ENCODE data around the gene CDC42BPB. TPM values are rescaled to one million over a fixed set of nuclear protein-coding genes. Genes with fewer than 3 reads are reported as not detected.

The CDC42BPB gene
- total RNA-seq, 1 donor from 2014 or later = 48.2 TPM

DNA sequence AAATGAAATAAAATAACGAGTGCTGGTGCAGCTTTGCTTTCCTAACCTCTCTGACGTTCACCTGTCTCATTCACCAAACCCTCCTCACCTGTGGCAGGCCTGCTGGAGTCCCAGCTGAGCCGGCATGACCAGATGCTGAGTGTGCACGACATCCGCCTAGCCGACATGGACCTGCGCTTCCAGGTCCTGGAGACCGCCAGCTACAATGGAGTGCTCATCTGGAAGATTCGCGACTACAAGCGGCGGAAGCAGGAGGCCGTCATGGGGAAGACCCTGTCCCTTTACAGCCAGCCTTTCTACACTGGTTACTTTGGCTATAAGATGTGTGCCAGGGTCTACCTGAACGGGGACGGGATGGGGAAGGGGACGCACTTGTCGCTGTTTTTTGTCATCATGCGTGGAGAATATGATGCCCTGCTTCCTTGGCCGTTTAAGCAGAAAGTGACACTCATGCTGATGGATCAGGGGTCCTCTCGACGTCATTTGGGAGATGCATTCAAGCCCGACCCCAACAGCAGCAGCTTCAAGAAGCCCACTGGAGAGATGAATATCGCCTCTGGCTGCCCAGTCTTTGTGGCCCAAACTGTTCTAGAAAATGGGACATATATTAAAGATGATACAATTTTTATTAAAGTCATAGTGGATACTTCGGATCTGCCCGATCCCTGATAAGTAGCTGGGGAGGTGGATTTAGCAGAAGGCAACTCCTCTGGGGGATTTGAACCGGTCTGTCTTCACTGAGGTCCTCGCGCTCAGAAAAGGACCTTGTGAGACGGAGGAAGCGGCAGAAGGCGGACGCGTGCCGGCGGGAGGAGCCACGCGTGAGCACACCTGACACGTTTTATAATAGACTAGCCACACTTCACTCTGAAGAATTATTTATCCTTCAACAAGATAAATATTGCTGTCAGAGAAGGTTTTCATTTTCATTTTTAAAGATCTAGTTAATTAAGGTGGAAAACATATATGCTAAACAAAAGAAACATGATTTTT, 151.9 kb downstream of the CDC42BPB start:
- Mint-ChIP-seq H3K36me3 (peaks cover 30% of the 10 kb centered on the region), H3K4me3 (no peak overlapping the region), H3K27me3 (ENCODE audit: insufficient read depth, low read depth) (peaks cover 4% of the 10 kb centered on the region), H3K27ac (no peak overlapping the region), H3K9me3 (peaks cover 5% of the 10 kb centered on the region), H3K4me1 (no peaks in the 10 kb centered on the region)
- H2AFZ ChIP-seq (replicated peaks) = no peak overlapping the region
- no peak overlapping the region for H3K27ac ChIP-seq
- no peak for DNase-seq (ENCODE audit: low spot score)
- TF ChIP-seq EZH2 (IDR thresholded peaks at IDR 0.05) = no peak
- no peaks in the 10 kb centered on the region for H3K4me1 ChIP-seq
- H3F3A ChIP-seq (ENCODE audit: low read depth) = no peaks in the 10 kb centered on the region
- H3K4me2 ChIP-seq = no peak overlapping the region
- no peaks in the 10 kb centered on the region for H4K20me1 ChIP-seq (ENCODE audit: low read depth)
- no peaks in the 10 kb centered on the region for H3K9me3 ChIP-seq (ENCODE audit: low read depth)
- H3K9ac ChIP-seq = no peak overlapping the region
- H3K79me2 ChIP-seq (ENCODE audit: low read depth) = no peaks in the 10 kb centered on the region
- no peaks in the 10 kb centered on the region for H3K27me3 ChIP-seq
- H3K4me3 ChIP-seq = no peak overlapping the region
- H3K36me3 ChIP-seq = peaks cover 6% of the 10 kb centered on the region

DNA sequence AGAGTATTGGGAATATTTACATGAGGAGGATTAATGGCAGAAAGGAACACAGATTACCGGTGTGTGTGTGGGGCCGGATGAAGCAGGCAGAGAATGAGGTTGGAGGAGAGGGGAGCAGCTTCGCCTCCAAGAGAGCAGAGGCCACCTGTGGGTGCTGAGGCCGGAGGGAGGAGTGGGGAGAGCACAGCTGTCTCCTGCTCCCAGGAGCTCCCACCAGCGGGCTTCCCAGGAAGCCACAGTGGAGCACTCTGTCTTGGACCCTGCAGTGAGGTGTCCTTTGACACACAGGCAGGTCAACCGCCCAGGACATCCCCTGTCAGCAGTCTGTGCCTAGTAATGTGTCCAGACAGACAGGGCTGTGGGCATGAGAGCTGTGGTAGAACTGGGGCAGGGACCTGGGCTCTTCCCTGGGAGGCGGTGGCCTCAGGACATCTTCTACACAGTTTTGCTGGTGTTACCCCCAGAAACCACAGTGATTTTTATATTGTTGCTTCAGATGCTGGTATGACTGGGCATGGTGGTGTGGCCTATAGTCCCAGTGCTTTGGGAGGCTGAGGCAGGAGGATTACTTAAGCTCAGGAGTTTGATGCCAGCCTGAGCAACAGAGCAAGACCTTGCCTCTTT, 153.3 kb downstream of the CDC42BPB start:
- no peak overlapping the region for H3K27ac ChIP-seq
- no peaks in the 10 kb centered on the region for H3K4me1 ChIP-seq
- H3K9me3 ChIP-seq (ENCODE audit: low read depth) = no peaks in the 10 kb centered on the region
- peaks cover 4% of the 10 kb centered on the region for H3K4me1 Mint-ChIP-seq
- no peak overlapping the region for H3K4me2 ChIP-seq
- H3K27me3 ChIP-seq = no peaks in the 10 kb centered on the region
- H2AFZ ChIP-seq (replicated peaks) = no peak overlapping the region
- peaks cover 4% of the 10 kb centered on the region for H3K27me3 Mint-ChIP-seq (ENCODE audit: insufficient read depth, low read depth)
- no peaks in the 10 kb centered on the region for H3F3A ChIP-seq (ENCODE audit: low read depth)
- H3K4me3 Mint-ChIP-seq = no peak overlapping the region
- TF ChIP-seq EZH2 (IDR thresholded peaks at IDR 0.05) = no peak
- TF ChIP-seq EZH2phosphoT487 (IDR thresholded peaks at IDR 0.05) = no peak
- TF ChIP-seq, protein P1, sequence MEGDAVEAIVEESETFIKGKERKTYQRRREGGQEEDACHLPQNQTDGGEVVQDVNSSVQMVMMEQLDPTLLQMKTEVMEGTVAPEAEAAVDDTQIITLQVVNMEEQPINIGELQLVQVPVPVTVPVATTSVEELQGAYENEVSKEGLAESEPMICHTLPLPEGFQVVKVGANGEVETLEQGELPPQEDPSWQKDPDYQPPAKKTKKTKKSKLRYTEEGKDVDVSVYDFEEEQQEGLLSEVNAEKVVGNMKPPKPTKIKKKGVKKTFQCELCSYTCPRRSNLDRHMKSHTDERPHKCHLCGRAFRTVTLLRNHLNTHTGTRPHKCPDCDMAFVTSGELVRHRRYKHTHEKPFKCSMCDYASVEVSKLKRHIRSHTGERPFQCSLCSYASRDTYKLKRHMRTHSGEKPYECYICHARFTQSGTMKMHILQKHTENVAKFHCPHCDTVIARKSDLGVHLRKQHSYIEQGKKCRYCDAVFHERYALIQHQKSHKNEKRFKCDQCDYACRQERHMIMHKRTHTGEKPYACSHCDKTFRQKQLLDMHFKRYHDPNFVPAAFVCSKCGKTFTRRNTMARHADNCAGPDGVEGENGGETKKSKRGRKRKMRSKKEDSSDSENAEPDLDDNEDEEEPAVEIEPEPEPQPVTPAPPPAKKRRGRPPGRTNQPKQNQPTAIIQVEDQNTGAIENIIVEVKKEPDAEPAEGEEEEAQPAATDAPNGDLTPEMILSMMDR (IDR thresholded peaks at IDR 0.05) = no peak
- H3K9me3 Mint-ChIP-seq = peaks cover 5% of the 10 kb centered on the region
- H3K4me3 ChIP-seq = no peak overlapping the region
- H3K27ac Mint-ChIP-seq = peak overlapping the region; percentile 24
- H3K79me2 ChIP-seq (ENCODE audit: low read depth) = no peaks in the 10 kb centered on the region
- H3K36me3 Mint-ChIP-seq = peaks cover 30% of the 10 kb centered on the region
- DNase-seq (ENCODE audit: low spot score) = no peak
- peaks cover 6% of the 10 kb centered on the region for H3K36me3 ChIP-seq
- H3K9ac ChIP-seq = no peak overlapping the region
- H4K20me1 ChIP-seq (ENCODE audit: low read depth) = no peaks in the 10 kb centered on the region

DNA sequence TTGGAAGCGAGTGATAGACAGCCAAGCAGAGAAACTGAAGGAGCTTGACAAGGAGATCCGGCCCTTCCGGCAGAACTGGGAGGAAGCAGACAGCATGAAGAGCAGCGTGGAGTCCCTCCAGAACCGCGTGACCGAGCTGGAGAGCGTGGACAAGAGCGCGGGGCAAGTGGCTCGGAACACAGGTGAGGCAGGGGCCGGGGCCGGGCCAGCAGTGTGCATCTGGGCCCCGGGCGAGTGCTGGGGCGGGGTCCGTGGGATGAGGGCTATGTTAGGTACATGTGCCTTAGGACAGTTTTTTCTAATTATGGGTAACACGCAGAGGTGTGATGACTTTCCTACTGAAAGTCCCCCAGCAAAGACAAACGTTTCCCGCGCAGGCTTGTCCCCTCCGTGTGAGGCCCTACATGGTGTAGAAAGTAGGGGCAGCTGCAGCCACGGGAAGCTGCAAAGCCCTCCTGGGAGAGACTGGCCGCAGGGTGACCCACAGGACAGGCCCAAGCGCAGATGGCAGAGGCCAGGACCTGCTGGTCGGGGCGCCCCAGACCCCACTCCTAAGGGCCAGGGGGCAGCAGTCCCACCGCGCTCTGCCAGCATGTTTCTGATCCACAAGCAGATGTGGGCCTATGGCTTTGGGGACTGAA, 154.0 kb downstream of the CDC42BPB start:
- Mint-ChIP-seq H3K4me3 (peak overlapping the region; percentile 9), H3K36me3 (peaks cover 34% of the 10 kb centered on the region), H3K9me3 (peaks cover 5% of the 10 kb centered on the region), H3K27ac (peak overlapping the region; percentile 24), H3K27me3 (ENCODE audit: insufficient read depth, low read depth) (peaks cover 2% of the 10 kb centered on the region), H3K4me1 (peaks cover 9% of the 10 kb centered on the region)
- Histone ChIP-seq H3K27me3 (no peaks in the 10 kb centered on the region), H3K4me3 (no peak overlapping the region), H3K79me2 (ENCODE audit: low read depth) (no peaks in the 10 kb centered on the region), H3F3A (ENCODE audit: low read depth) (no peaks in the 10 kb centered on the region), H3K27ac (no peak overlapping the region), H3K9me3 (ENCODE audit: low read depth) (no peaks in the 10 kb centered on the region), H4K20me1 (ENCODE audit: low read depth) (no peaks in the 10 kb centered on the region), H3K9ac (no peak overlapping the region), H3K36me3 (peaks cover 6% of the 10 kb centered on the region), H2AFZ (replicated peaks) (no peak overlapping the region), H3K4me1 (no peaks in the 10 kb centered on the region), H3K4me2 (no peak overlapping the region)
- DNase-seq (ENCODE audit: low spot score) = no peak
- TF ChIP-seq EZH2phosphoT487 (IDR thresholded peaks at IDR 0.05) = no peak
- TF ChIP-seq, protein P1 (IDR thresholded peaks at IDR 0.05) = no peak

All from neural progenitor cell (in vitro differentiated cells).